PFSK-1 (cell line): ENCODE data around the gene TMEM129.

ENCODE experiments used
- FOXP2 ChIP-seq: optimal IDR thresholded peaks from 2 replicates; pipeline ENCODE3; 2011; ENCODE audit warnings: borderline replicate concordance, control low read depth, inconsistent platforms; ENCODE audit not compliant: insufficient read depth; ENCODE audit errors: extremely low read length, extremely low read depth
- POLR2AphosphoS5 ChIP-seq: IDR thresholded peaks from 2 replicates; pipeline ENCODE4 v1.6.1; 2012; ENCODE audit warnings: low read depth, mild to moderate bottlenecking, control low read depth, low read length, moderate library complexity
- SIN3A ChIP-seq: IDR thresholded peaks from 2 replicates; pipeline ENCODE4 v1.6.1; 2012; ENCODE audit warnings: mild to moderate bottlenecking, low read length, moderate library complexity, borderline replicate concordance; ENCODE audit not compliant: insufficient read depth
- TAF1 ChIP-seq: IDR thresholded peaks from 2 replicates; pipeline ENCODE4 v1.6.1; 2012; ENCODE audit warnings: low read length, control low read depth, borderline replicate concordance; ENCODE audit not compliant: insufficient read depth
- TF ChIP-seq, protein P1 (sequence below), 2 experiments: IDR thresholded peaks; 2 replicates each; pipeline versions ENCODE4 v1.6.1 to v1.8.0; 2011 to 2012; ENCODE audit warnings: low read depth in 2 of 2, low read length in 2 of 2, control low read depth in 1 of 2, inconsistent platforms in 1 of 2, mild to moderate bottlenecking in 1 of 2, moderate library complexity in 1 of 2; ENCODE audit not compliant: insufficient read depth in 1 of 2

TMEM129 gene

GRCh38 chr4:1720163-1720983 is 750 bp downstream of the TMEM129 start:
- TF ChIP-seq SIN3A (no peak), TAF1 (no peak), POLR2AphosphoS5 (0 out of 2 replicates have a peak, but pooled peaks have one; percentile 5), FOXP2 (no peak)
- TF ChIP-seq, protein P1, sequence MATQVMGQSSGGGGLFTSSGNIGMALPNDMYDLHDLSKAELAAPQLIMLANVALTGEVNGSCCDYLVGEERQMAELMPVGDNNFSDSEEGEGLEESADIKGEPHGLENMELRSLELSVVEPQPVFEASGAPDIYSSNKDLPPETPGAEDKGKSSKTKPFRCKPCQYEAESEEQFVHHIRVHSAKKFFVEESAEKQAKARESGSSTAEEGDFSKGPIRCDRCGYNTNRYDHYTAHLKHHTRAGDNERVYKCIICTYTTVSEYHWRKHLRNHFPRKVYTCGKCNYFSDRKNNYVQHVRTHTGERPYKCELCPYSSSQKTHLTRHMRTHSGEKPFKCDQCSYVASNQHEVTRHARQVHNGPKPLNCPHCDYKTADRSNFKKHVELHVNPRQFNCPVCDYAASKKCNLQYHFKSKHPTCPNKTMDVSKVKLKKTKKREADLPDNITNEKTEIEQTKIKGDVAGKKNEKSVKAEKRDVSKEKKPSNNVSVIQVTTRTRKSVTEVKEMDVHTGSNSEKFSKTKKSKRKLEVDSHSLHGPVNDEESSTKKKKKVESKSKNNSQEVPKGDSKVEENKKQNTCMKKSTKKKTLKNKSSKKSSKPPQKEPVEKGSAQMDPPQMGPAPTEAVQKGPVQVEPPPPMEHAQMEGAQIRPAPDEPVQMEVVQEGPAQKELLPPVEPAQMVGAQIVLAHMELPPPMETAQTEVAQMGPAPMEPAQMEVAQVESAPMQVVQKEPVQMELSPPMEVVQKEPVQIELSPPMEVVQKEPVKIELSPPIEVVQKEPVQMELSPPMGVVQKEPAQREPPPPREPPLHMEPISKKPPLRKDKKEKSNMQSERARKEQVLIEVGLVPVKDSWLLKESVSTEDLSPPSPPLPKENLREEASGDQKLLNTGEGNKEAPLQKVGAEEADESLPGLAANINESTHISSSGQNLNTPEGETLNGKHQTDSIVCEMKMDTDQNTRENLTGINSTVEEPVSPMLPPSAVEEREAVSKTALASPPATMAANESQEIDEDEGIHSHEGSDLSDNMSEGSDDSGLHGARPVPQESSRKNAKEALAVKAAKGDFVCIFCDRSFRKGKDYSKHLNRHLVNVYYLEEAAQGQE (IDR thresholded peaks at IDR 0.05; ENCODE audit: insufficient read depth in 1 of 2, low read depth in 2 of 2, low read length in 2 of 2): no peak

DNA sequence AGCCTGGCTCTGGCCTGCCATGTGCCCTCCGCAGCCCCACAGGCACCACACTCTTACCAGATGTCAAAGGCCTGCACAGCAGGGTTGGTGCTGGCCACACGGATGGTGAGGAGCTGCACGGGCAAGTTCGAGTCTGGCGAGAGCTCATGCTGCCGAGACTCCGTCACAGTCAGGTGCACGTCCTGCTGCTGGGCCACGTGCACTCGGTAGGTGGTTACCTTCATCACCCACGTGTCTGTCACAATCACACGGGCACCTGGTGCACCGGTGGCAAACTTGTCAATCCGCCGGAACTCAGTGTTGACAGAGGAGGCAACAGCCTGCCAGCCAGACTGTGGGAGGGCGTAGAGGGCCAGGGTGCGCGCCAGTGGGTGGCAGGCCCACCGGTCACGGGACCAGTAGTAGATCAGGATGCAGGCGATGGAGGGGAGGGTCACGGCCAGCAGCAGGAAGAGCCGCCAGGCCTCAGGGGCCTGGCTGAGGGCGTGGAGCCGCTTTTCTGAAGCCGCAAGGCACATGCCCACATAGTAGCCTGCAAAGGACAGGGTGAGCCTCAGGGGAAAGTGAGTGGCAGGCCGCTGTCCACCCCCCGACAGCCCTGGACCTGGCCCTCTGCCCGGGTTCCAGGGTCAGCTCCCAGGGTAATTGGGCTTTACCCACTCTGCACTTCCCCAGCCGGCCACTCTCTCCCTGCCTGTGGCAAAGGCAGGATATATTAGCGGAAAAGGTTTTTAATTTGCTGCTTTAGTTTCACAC is 2.9 kb downstream of the TMEM129 start:
- TF ChIP-seq FOXP2 (no peak), TAF1 (no peak)

DNA sequence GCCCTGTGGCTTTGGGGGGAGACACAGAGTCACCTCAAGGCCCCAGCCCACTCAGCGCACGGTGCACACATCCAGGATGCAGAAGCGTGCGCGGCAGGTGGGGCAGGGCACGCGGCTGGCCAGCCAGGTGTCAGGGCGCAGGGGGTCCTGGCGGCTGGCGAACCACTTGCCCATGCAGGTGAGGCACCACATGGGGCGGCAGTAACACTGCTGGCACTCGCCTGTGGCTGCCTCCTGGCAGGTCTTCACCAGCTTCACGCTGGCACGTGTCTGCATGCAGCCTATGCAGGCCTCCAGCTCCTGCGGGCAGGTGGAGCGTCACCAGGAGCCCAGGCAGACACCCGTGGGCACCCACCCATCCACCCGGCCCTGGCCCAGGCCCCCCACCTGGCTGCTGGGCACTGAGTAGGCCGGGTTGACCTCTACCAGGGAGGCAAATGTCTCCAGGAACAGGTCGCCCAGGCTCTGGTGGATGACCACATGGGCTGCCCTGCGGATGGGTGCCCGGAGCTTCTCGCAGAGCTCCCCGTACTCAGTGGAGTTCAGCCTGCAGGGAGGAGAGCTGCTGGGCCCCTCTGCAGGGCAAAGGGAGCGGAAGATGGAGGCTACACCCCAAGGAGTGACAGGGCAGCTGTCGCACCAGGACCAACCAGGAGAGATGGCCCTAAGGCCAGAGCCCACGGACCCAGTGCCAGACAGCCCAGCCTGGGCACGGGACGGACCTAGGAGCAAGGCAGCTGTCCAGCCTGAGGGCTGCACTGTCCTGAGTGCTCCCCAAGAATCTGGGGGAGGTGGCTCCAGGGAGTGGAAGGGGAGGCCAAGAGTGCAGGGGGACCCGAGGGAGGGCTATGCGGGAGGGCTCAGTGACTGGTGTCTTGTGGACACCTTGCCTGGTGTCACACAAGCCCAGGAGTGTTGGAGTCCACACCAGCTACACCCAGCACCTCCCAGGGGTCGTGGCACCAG is 3.7 kb downstream of the TMEM129 start:
- TF ChIP-seq FOXP2 (no peak), POLR2AphosphoS5 (no peak; the same call in 1 of the 2 replicates), TAF1 (no peak), SIN3A (no peak)
- TF ChIP-seq, protein P1 (IDR thresholded peaks at IDR 0.05; ENCODE audit: insufficient read depth in 1 of 2, low read depth in 2 of 2, low read length in 2 of 2): no peak

GRCh38 chr4:1716065-1716945 is 4.8 kb downstream of the TMEM129 start:
- no peak for TF ChIP-seq FOXP2
- TF ChIP-seq TAF1: no peak
- TF ChIP-seq, protein P1 (IDR thresholded peaks at IDR 0.05; ENCODE audit: insufficient read depth in 1 of 2, low read depth in 2 of 2, low read length in 2 of 2): no peak
- no peak for TF ChIP-seq POLR2AphosphoS5
- TF ChIP-seq SIN3A: no peak
